HG02885 (cell line): ENCODE measurements around the gene SPDYE2.
A peak's percentile ranks its signal among the peaks of the same experiment; 100 is the strongest.
"Not testable (repeated sequence)": the region's sequence is repeated elsewhere in the genome, so short reads cannot be mapped to it uniquely, and the experiment has no call there.

ENCODE experiments used
- ATAC-seq: cut with Tn5 transposase; IDR thresholded peaks from one replicate; pipeline ENCODE4 v1.9.1; 2021; ENCODE audit warnings: mild to moderate bottlenecking; ENCODE audit not compliant: unreplicated experiment, poor library complexity

The SPDYE2 gene

DNA sequence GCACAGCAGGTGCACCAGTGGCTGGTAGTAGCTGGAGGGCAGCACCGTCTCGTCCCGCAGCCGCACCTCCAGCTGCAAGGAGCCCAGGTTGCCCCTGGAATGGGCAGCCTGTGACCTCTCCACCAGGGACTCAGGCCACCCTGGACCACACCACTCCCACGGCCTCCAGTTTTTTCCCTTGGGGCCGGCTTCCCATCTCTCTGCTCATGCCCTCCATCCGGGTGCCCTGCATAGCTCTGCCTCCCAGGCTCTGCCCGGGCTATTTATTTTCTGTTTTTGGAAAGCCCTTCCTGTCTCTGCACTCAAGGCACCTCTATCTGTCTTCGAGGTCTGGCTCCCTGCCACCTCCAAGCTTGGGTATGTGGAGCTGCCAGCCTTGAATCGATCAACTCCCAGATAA lies 45.0 kb downstream of the SPDYE2 start:
- not testable (repeated sequence) for ATAC-seq

DNA sequence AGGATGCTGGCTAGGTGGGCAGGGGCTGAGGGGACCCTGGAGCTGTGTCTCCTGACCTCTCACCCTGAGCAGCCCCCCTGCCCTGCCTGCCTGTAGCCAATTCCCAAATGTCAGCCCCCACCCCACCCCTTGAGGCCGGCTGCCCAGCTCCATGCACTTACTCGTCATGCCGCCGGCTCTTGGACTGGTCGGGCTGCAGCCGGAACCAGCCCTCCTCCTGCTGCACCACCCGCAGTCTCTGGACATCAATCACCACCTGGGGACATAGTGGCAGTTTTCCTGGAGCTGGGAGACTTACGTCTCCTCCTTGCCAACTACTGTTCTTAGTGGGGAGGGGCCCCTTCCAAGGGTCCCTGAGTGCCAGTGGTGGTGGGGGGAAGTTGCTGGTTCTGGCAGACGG lies 48.7 kb downstream of the SPDYE2 start:
- not testable (repeated sequence) for ATAC-seq

DNA sequence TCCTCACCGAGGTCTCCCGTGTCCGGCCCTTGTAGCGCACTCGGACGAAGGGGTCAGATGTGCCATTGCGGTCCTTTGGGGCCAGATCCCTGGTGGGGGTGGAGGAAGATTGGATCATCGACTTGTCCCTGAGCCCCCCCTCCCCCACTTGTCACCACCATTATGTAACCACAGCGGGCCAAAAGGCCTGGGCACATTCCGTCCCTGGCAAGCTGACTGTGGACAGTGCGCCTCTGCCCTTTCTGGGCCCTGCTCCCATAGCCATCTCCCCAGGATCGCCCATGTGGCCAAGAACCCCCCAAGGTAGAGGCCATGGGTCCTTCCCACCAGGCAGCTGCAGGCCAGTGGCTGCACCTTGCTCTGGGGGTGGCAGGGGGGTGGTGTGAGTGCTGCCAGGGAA lies 51.3 kb downstream of the SPDYE2 start:
- not testable (repeated sequence) for ATAC-seq

DNA sequence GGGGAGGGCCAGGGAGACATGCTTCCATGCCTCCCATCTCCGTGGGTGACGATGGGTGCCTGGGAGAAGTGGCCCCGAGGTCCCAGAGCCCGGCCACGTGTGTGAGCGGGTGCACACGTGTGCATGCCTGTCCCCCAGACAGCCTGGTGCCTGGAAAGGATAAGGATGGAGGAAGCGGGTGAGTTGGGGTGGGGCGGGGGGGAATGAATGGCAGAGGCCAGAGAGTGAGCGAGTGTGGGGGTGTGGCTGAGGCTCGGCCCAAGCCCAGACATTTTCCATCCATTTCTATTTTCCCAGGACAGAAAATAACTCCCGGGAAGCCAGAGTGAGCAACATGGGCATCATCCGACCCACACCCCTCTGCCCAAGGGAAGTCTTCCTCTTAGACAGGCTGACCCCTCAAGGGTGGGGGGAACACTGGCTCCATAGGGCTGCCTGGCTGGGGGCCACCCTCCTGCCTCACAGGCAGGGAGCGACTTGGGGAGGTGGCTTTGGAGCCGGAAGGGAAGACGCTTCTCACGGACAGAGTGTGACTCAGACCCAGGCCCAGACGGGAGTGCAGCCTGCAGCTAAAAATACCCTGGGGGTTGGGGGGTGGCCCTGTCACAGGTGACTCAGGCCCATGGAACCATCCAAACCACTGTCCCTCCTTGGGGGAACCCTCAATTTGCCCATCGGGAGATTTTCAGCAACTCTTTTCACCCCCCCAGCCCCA lies 53.6 kb downstream of the SPDYE2 start:
- ATAC-seq: not testable (repeated sequence)

DNA sequence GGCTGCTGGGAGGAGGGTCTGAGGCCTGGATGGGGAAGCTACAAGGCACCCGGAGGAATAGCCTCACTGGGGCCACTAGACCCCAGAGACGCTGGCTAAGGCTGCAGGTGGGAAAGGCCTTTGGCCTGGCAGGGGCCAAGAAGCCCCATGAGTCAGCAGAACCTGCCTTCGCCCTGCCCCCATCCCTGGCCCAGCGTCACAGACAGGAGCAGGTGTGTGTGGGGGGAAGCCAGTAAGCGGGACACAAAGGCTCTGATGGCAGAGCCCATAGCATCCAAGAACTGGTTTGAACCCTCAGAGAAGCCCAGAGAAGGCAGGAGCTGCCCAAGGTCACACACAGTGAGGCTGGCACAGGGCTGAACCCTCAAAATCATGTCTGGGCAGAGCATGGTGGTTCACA lies 55.8 kb downstream of the SPDYE2 start:
- ATAC-seq: not testable (repeated sequence)

DNA sequence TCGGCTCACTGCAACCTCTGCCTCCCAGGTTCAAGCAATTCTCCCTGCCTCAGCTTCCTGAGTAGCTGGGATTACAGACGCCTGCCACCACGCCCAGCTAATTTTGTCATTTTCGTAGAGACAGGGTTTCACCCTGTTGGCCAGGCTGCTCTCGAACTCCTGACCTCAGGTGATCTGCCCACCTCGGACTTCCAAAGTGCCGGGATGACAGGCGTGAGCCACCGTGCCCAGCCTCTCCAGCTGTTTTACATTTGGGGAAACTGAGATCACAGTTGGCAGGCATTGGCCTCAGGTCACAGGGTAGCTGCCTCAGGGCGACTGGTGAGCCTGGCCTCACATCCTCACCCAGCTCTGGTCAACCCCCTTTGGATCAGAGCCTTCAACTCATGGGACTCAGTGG lies 58.7 kb downstream of the SPDYE2 start:
- ATAC-seq: not testable (repeated sequence)

DNA sequence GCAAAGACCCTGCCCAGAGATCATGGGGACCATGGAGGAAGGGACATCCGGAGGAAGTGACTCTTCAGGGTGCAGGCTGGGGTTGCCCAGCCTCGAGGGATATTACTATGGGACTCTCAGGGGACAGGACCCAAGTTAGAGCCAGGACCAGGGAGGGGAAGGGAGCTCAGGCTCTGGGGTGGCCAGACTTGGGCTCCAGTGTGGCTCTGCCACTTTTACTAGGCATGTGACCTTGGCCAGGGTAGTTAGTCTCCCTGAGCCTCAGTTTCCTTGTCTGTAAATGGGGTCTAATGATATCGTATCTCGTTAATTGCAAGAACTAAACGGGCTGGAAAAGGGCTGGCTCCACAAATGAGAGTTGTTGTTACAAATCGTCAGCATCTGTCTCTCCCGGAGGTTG lies 59.4 kb downstream of the SPDYE2 start:
- not testable (repeated sequence) for ATAC-seq

DNA sequence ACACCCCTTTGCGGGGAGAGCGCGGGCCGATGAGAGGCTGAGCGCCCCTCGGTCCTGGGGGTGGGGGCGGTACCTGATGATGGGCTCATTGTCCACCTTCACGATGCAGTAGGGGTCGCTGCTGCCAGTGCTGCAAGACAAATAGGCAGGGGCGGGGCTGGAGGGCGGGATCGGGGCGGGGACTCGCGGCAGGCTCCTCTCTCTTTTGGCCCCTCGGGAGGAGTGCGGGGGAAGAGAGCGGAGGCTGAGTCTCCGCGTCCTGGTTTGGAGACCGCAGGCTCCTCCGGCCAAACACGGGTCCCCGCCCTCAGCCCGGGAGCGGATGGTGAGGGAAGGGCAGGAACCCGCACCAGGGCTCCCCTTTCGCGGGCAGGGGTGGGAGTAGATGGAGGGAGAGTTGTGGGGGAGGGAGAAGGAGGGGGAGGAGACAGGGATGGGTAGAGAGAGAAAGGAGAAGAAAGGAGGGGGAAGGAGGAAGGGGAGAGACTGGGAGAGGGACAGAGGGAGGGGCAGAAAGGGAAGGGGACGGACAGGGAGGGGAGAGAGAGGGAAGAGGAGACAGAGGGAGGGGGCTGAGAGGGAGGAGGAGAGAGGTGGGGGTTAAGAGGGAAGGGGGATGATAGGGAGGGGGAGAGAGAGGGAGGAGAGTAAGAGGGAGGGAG lies 60.1 kb downstream of the SPDYE2 start:
- peak; percentile 43 for ATAC-seq

DNA sequence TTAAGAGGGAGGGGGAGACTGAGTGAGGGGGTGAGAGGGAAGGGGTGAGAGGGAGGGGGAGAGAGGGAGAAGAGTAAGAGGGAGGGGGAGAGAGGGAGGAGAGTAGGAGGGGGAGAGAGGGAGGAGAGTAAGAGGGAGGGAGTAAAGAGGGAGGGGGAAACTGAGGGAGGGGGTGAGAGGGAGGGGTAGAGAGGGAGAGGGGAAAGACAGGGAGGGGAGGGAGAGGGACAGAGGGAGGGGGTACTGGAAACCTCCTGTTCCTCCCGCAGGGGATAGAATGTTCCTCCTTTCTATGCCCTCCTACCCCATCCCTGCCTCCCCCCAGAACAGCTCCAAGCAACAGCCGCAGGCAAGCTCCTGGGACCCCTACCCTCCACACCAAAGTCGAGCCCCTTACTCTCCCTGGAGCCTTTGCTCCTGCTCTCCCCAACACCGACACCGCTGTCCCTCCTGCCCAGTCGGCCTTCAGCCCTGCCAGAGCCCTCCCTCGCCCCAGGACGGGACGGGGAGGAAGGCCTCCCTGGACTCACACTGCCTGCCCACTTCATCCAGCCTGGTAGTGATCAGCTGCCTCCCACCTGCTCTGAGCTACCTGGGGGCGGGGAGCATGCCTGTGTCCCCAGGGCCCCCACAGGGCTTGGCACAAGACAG lies 60.8 kb downstream of the SPDYE2 start:
- ATAC-seq: not testable (repeated sequence)
